Natural killer cell (primary cell): ENCODE results near the gene C17orf107. TPM values are rescaled to one million over a fixed set of nuclear protein-coding genes. Genes with fewer than 3 reads are reported as not detected.
A peak's percentile ranks its signal among the peaks of the same experiment; 100 is the strongest.

Experiments used
- ATAC-seq, 3 donors: fragments of 150-1000 bp in 2 of 3; fragments of 200-7000 bp in 1 of 3; cut with Tn5 transposase; 1 replicate in 1 of 3; 2 replicates in 2 of 3; pipeline ENCODE4 v1.10.0; 2021; ENCODE audit warnings: mild to moderate bottlenecking in 2 of 3, moderate library complexity in 2 of 3
- DNase-seq, 2 donors: peaks; one replicate each; pipeline versions ENCODE4 v3.0.0 to v3.0.0-alpha.2; 2013 to 2021; ENCODE audit warnings: mixed read lengths in 1 of 2
- H3K27ac ChIP-seq: one replicate; pipeline ENCODE4 v1.5.1; 2013; ENCODE audit warnings: mild to moderate bottlenecking, low read length
- H3K27me3 ChIP-seq: one replicate; pipeline ENCODE4 v1.6.1; 2013; ENCODE audit warnings: low read length; ENCODE audit not compliant: control insufficient read depth, insufficient read depth
- H3K36me3 ChIP-seq: one replicate; pipeline ENCODE4 v1.6.1; 2013; ENCODE audit warnings: low read length; ENCODE audit not compliant: control insufficient read depth, insufficient read depth
- H3K4me1 ChIP-seq: one replicate; pipeline ENCODE4 v1.6.1; 2013; ENCODE audit warnings: low read length; ENCODE audit not compliant: control insufficient read depth, insufficient read depth
- H3K4me3 ChIP-seq: one replicate; pipeline ENCODE4 v1.5.1; 2013; ENCODE audit warnings: low read length
- H3K9me3 ChIP-seq: one replicate; pipeline ENCODE4 v1.6.1; 2013; ENCODE audit warnings: low read length; ENCODE audit not compliant: control insufficient read depth, insufficient read depth
- H3K27ac Mint-ChIP-seq, 2 donors: one replicate each; pipeline ENCODE4 v1.8.0; 2022; ENCODE audit warnings: mild to moderate bottlenecking in 2 of 2, mixed read lengths in 2 of 2, moderate library complexity in 1 of 2
- H3K27me3 Mint-ChIP-seq, 2 donors: one replicate each; pipeline ENCODE4 v1.8.0; 2022; ENCODE audit warnings: low read depth in 2 of 2, mixed read lengths in 2 of 2
- H3K36me3 Mint-ChIP-seq: one replicate; pipeline ENCODE4 v1.8.0; 2022; ENCODE audit warnings: mixed read lengths
- H3K4me1 Mint-ChIP-seq, 2 donors: one replicate each; pipeline ENCODE4 v1.8.0; 2022; ENCODE audit warnings: mixed read lengths in 2 of 2
- H3K4me3 Mint-ChIP-seq: one replicate; pipeline ENCODE4 v1.8.0; 2022; ENCODE audit warnings: mild to moderate bottlenecking, moderate library complexity, mixed read lengths
- H3K9me3 Mint-ChIP-seq, 2 donors: one replicate each; pipeline ENCODE4 v1.8.0; 2022; ENCODE audit warnings: mixed read lengths in 2 of 2
- WGBS: methylation state at CpG from one replicate; pipeline ENCODE4 v1.1.7; 2013; ENCODE audit warnings: missing lambda C conversion rate; ENCODE audit not compliant: insufficient coverage; 5-methylcytosine and 5-hydroxymethylcytosine counted together
- intact Hi-C: fragments of 100-400 bp; cut with micrococcal nuclease; formaldehyde crosslinking; loops from one replicate; pipeline ENCODE4 v1.14.2; 2022
- total RNA-seq, 4 donors: library from RNA; stranded (reverse); fragments of 120-200 nt in 1 of 4; gene quantifications; one replicate each; pipeline versions ENCODE4 v1.2.3 to v1.2.4, GENCODE V29; 2013 to 2022
- TF ChIP-seq, protein P1 (sequence below): fragments of 200-600 bp; IDR thresholded peaks from one replicate; pipeline ENCODE4 v1.8.0; 2022; ENCODE audit warnings: antibody characterized with exemption

C17orf107 gene
- total RNA-seq, 3 donors from 2014 or later (not counting 1 experiment from before 2014, with no cell fraction given), result 24.4 to 30.2 (median 27.5) TPM

DNA sequence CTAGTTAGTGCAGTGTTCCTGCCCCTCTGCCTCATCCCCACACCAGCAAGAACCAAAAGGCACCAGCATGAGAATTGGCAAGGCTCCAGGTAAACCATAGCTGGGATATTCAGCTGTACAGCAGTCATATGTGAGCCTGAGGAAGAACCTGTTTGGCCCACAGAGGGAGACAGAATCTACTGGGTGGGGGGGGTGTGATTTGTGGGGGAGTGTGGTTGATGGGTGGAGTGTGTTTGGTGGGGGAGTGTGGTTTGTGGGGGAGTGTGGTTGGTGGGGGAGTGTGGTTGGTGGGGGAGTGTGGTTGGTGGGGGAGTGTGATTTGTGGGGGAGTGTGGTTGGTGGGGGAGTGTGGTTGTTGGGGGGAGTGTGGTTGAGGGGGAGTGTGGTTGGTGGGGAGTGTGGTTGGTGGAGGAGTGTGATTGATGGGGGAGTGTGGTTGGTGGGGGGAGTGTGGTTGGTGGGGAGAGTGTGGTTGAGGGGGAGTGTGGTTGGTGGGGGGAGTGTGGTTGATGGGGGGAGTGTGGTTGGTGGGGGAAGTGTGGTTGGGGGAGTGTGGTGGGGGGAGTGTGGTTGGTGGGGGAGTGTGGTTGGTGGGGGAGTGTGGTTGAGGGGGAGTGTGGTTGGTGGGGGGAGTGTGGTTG, 46.6 kb upstream of the C17orf107 start:
- peaks cover 0 to 2% of the 10 kb centered on the region in 2 donors for H3K27me3 Mint-ChIP-seq
- Histone ChIP-seq H3K9me3 (peaks cover 11% of the 10 kb centered on the region), H3K36me3 (no peaks in the 10 kb centered on the region), H3K27ac (no peak overlapping the region), H3K4me3 (no peak overlapping the region), H3K27me3 (no peaks in the 10 kb centered on the region), H3K4me1 (peaks cover 19% of the 10 kb centered on the region)
- H3K4me1 Mint-ChIP-seq, result peaks cover 41 to 55% of the 10 kb centered on the region in 2 donors
- ATAC-seq, result peak in 2 of 3 donors; percentile 61 to 75
- no peaks in the 10 kb centered on the region for H3K36me3 Mint-ChIP-seq
- intact Hi-C loops, result loop anchor here (5.0 kb wide), 1 partner anchor 330 kb away; no protein-coding TSS in a partner anchor
- peak; percentile 21 to 78 for DNase-seq
- H3K4me3 Mint-ChIP-seq, result peak overlapping the region; percentile 56
- peak overlapping the region; percentile 82 to 83 for H3K27ac Mint-ChIP-seq
- H3K9me3 Mint-ChIP-seq, result peaks cover 5% of the 10 kb centered on the region in 2 donors
- TF ChIP-seq, protein P1, sequence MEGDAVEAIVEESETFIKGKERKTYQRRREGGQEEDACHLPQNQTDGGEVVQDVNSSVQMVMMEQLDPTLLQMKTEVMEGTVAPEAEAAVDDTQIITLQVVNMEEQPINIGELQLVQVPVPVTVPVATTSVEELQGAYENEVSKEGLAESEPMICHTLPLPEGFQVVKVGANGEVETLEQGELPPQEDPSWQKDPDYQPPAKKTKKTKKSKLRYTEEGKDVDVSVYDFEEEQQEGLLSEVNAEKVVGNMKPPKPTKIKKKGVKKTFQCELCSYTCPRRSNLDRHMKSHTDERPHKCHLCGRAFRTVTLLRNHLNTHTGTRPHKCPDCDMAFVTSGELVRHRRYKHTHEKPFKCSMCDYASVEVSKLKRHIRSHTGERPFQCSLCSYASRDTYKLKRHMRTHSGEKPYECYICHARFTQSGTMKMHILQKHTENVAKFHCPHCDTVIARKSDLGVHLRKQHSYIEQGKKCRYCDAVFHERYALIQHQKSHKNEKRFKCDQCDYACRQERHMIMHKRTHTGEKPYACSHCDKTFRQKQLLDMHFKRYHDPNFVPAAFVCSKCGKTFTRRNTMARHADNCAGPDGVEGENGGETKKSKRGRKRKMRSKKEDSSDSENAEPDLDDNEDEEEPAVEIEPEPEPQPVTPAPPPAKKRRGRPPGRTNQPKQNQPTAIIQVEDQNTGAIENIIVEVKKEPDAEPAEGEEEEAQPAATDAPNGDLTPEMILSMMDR, result no peak

DNA sequence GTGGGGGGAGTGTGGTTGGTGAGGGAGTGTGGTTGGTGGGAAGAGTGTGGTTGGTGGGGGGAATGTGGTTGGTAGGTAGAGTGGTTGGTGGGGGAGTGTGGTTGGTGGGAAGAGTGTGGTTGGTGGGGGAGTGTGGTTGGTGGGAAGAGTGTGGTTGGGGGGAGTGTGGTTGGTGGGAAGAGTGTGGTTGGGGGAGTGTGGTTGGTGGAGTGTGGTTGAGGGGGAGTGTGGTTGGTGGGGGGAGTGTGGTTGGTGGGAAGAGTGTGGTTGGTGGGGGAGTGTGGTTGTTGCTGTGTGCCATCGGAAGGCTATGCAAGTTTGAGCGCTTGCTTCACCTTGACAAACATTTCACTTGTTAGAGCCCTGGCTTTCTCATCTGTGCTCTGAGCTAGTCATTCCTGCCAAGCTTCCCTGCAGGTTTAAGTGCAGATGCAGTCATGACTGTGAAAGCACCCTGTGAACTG, 46.1 kb upstream of the C17orf107 start:
- peaks cover 5% of the 10 kb centered on the region in 2 donors for H3K9me3 Mint-ChIP-seq
- H3K36me3 Mint-ChIP-seq, result no peaks in the 10 kb centered on the region
- TF ChIP-seq, protein P1, result no peak
- Histone ChIP-seq H3K27ac (no peak overlapping the region), H3K9me3 (peaks cover 11% of the 10 kb centered on the region), H3K4me1 (peaks cover 19% of the 10 kb centered on the region), H3K27me3 (no peaks in the 10 kb centered on the region), H3K4me3 (no peak overlapping the region), H3K36me3 (no peaks in the 10 kb centered on the region)
- peak overlapping the region; percentile 74 for H3K4me3 Mint-ChIP-seq
- H3K27ac Mint-ChIP-seq, result peak overlapping the region; percentile 69 to 80
- ATAC-seq (peak in 2 of 3 donors; percentile 32 to 42), DNase-seq (peak; percentile 20 to 64)
- peaks cover 41 to 58% of the 10 kb centered on the region in 2 donors for H3K4me1 Mint-ChIP-seq
- H3K27me3 Mint-ChIP-seq, result peaks cover 0 to 2% of the 10 kb centered on the region in 2 donors
- intact Hi-C loops, result loop anchor here (5.0 kb wide), 1 partner anchor 329 kb away; no protein-coding TSS in a partner anchor
- WGBS, result 34% methylated on average over 2 of the region's 2 CpGs

DNA sequence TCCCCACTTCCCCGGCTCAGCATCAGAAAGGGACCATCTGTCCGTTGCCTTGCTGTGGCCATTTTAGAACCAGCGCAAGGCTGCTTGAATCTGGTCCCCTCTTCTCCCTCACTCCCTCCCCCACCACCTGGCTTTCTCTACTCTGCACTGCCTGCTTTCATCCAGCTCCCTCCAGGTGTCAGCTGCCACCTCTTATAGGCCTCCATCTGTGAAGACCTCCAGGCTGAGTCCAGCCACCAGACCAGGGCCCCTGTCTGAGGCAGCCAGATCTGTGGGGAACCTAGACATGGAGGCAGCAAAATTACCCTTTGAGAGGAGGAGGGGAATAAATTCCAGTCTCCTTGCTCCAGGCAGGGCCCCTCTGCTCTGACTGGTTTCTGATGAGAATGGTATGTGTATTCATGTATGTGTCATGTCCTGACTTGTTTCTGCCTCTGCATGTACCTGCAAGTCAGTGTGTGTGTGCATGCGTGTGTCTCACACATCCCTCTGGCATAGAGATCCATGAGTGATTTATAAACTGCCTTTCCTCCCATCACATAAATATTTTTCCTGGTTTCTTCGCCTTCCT, 45.1 kb upstream of the C17orf107 start:
- intact Hi-C loops, result loop anchor here (5.0 kb wide), 1 partner anchor 328 kb away; no protein-coding TSS in a partner anchor
- Histone ChIP-seq H3K36me3 (no peaks in the 10 kb centered on the region), H3K27ac (no peak overlapping the region), H3K4me3 (no peak overlapping the region), H3K4me1 (peaks cover 19% of the 10 kb centered on the region), H3K9me3 (peaks cover 11% of the 10 kb centered on the region), H3K27me3 (no peaks in the 10 kb centered on the region)
- Mint-ChIP-seq H3K27ac (peak overlapping the region; percentile 24 to 66), H3K4me1 (peaks cover 41 to 58% of the 10 kb centered on the region in 2 donors), H3K27me3 (peaks cover 0 to 2% of the 10 kb centered on the region in 2 donors), H3K4me3 (no peak overlapping the region), H3K9me3 (peaks cover 5% of the 10 kb centered on the region in 2 donors), H3K36me3 (no peaks in the 10 kb centered on the region)
- 97% methylated on average over 5 of the region's 5 CpGs for WGBS
- TF ChIP-seq, protein P1, result no peak
- ATAC-seq (no peak), DNase-seq (no peak)
